Smooth muscle cell (in vitro differentiated cells): ENCODE measurements around the gene AMOT. TPM values are rescaled to one million over a fixed set of nuclear protein-coding genes. Genes with fewer than 3 reads are reported as not detected.

ENCODE experiments used
- DNase-seq: peaks from one replicate; lab custom pipeline; 2025; ENCODE audit not compliant: unreplicated experiment; lab: John Stamatoyannopoulos, UW
- H2AFZ ChIP-seq: fragments of 200-600 bp; sonication (generic); 2 replicates; pipeline ENCODE4 v1.6.0; 2016; ENCODE audit warnings: antibody characterized with exemption, low read depth, mild to moderate bottlenecking
- H3F3A ChIP-seq: fragments of 200-600 bp; sonication (generic); 2 replicates; pipeline ENCODE4 v1.6.0; 2017; ENCODE audit warnings: antibody characterized with exemption, low read depth
- H3K27ac ChIP-seq: fragments of 200-600 bp; sonication (generic); 2 replicates; pipeline ENCODE4 v1.5.1; 2016; ENCODE audit warnings: low read depth, mild to moderate bottlenecking
- H3K27me3 ChIP-seq: fragments of 200-600 bp; sonication (generic); 2 replicates; pipeline ENCODE4 v1.6.1; 2016; ENCODE audit warnings: low read depth, mild to moderate bottlenecking
- H3K36me3 ChIP-seq: fragments of 200-600 bp; sonication (generic); 2 replicates; pipeline ENCODE4 v1.5.1; 2016; ENCODE audit warnings: low read depth
- H3K4me1 ChIP-seq: fragments of 200-600 bp; sonication (generic); 2 replicates; pipeline ENCODE4 v1.5.1; 2016; ENCODE audit warnings: low read depth
- H3K4me2 ChIP-seq: fragments of 200-600 bp; sonication (generic); 2 replicates; pipeline ENCODE4 v1.6.0; 2016; ENCODE audit warnings: mild to moderate bottlenecking
- H3K4me3 ChIP-seq: fragments of 200-600 bp; sonication (generic); 2 replicates; pipeline ENCODE4 v1.5.1; 2016; ENCODE audit warnings: mild to moderate bottlenecking
- H3K79me2 ChIP-seq: fragments of 200-600 bp; sonication (generic); 2 replicates; pipeline ENCODE4 v1.6.0; 2016; ENCODE audit warnings: low read depth, mild to moderate bottlenecking
- H3K9ac ChIP-seq: fragments of 200-600 bp; sonication (generic); 2 replicates; pipeline ENCODE4 v1.6.0; 2016; ENCODE audit warnings: low read depth
- H3K9me3 ChIP-seq: fragments of 200-600 bp; sonication (generic); replicated peaks from 2 replicates; pipeline ENCODE4 v1.5.1; 2016; ENCODE audit warnings: low read depth
- H4K20me1 ChIP-seq: fragments of 200-600 bp; sonication (generic); 2 replicates; pipeline ENCODE4 v1.6.0; 2016; ENCODE audit warnings: low read depth
- CTCF ChIP-seq: fragments of 200-600 bp; sonication (generic); IDR thresholded peaks from 2 replicates; pipeline ENCODE4 v1.5.1; 2017; ENCODE audit warnings: borderline replicate concordance, mild to moderate bottlenecking, antibody characterized with exemption; ENCODE audit not compliant: insufficient read depth, poor library complexity, severe bottlenecking
- WGBS: methylation state at CpG from one replicate; pipeline ENCODE4 v1.1.7; 2016; ENCODE audit warnings: low lambda C conversion rate; 5-methylcytosine and 5-hydroxymethylcytosine counted together
- polyA plus RNA-seq: library from polyadenylated mRNA; unstranded; fragments of >200 nt; fragmentation: Nextera tagmentation; extraction: Ambion mirVana; gene quantifications from 2 replicates; pipeline ENCODE4 v1.2.1, GENCODE V29; 2016
- total RNA-seq: library from RNA; depleted of rRNA; stranded (reverse); fragments of >200 nt; gene quantifications from 2 replicates; pipeline ENCODE4 v1.2.3, GENCODE V29; 2014

The AMOT gene
- total and polyA plus RNA-seq, 2 experiments from 2014 or later: 10.0 to 66.6 TPM

- no peaks in the 10 kb centered on the region for H3K9me3 ChIP-seq
- no peak for TF ChIP-seq CTCF
- no peaks in the 10 kb centered on the region for H3K27me3 ChIP-seq
- H3K36me3 ChIP-seq: no peaks in the 10 kb centered on the region
- DNase-seq: no peak
- H4K20me1 ChIP-seq: no peaks in the 10 kb centered on the region
- H3K4me3 ChIP-seq: no peak overlapping the region
- no peak overlapping the region for H3K27ac ChIP-seq
- no peak overlapping the region for H2AFZ ChIP-seq
- H3K4me2 ChIP-seq: no peak overlapping the region
- peaks cover 8% of the 10 kb centered on the region for H3K79me2 ChIP-seq
- WGBS: 53% methylated on average over 6 of the region's 6 CpGs
- H3K4me1 ChIP-seq: peaks cover 6% of the 10 kb centered on the region
- peaks cover 10% of the 10 kb centered on the region for H3F3A ChIP-seq
- no peak overlapping the region for H3K9ac ChIP-seq
These were observed 3.6 kb upstream of the AMOT start for GRCh38 chrX:112844250-112844649.

- Histone ChIP-seq H3K9me3 (no peaks in the 10 kb centered on the region), H3K4me1 (peaks cover 25% of the 10 kb centered on the region), H3K36me3 (no peaks in the 10 kb centered on the region), H3K9ac (peak overlapping the region; percentile 46), H3K27me3 (no peaks in the 10 kb centered on the region), H3K27ac (peak overlapping the region; percentile 39), H4K20me1 (no peaks in the 10 kb centered on the region), H3K4me3 (peak overlapping the region; percentile 76), H3F3A (peaks cover 10% of the 10 kb centered on the region), H3K79me2 (peaks cover 33% of the 10 kb centered on the region), H2AFZ (peak overlapping the region; percentile 93), H3K4me2 (peak overlapping the region; percentile 82)
- no peak for TF ChIP-seq CTCF
- DNase-seq: no peak
- 63% methylated on average over 5 of the region's 5 CpGs for WGBS
These were observed 1.2 kb upstream of the AMOT start for GRCh38 chrX:112841820-112842157.

- H3F3A ChIP-seq: peaks cover 10% of the 10 kb centered on the region
- 3% methylated on average over 39 of the region's 46 CpGs for WGBS
- H3K4me1 ChIP-seq: peaks cover 25% of the 10 kb centered on the region
- H2AFZ ChIP-seq: peak overlapping the region; percentile 93
- no peak for TF ChIP-seq CTCF
- H3K79me2 ChIP-seq: peaks cover 38% of the 10 kb centered on the region
- peak overlapping the region; percentile 39 for H3K27ac ChIP-seq
- no peaks in the 10 kb centered on the region for H3K27me3 ChIP-seq
- no peaks in the 10 kb centered on the region for H3K36me3 ChIP-seq
- H3K4me3 ChIP-seq: peak overlapping the region; percentile 76
- H3K4me2 ChIP-seq: peak overlapping the region; percentile 82
- H3K9me3 ChIP-seq: no peaks in the 10 kb centered on the region
- H3K9ac ChIP-seq: peak overlapping the region; percentile 46
- peak; percentile 79 for DNase-seq
- no peaks in the 10 kb centered on the region for H4K20me1 ChIP-seq
These were observed 636 bp upstream of the AMOT start for GRCh38 chrX:112841114-112841819.

- peak overlapping the region; percentile 76 for H3K4me3 ChIP-seq
- WGBS: 3% methylated on average over 5 of the region's 5 CpGs
- no peaks in the 10 kb centered on the region for H4K20me1 ChIP-seq
- H3K27ac ChIP-seq: no peak overlapping the region
- peak overlapping the region; percentile 82 for H3K4me2 ChIP-seq
- H3K4me1 ChIP-seq: peaks cover 25% of the 10 kb centered on the region
- H3K79me2 ChIP-seq: peaks cover 48% of the 10 kb centered on the region
- H3K9me3 ChIP-seq: no peaks in the 10 kb centered on the region
- peaks cover 12% of the 10 kb centered on the region for H3F3A ChIP-seq
- no peak for DNase-seq
- peak overlapping the region; percentile 86 for H2AFZ ChIP-seq
- no peaks in the 10 kb centered on the region for H3K36me3 ChIP-seq
- H3K9ac ChIP-seq: no peak overlapping the region
- no peak for TF ChIP-seq CTCF
- no peaks in the 10 kb centered on the region for H3K27me3 ChIP-seq
These were observed 775 bp downstream of the AMOT start for GRCh38 chrX:112839856-112840255.
